ENCODE measurements around the gene PTPN14. TPM values are rescaled to one million over a fixed set of nuclear protein-coding genes. Genes with fewer than 3 reads are reported as not detected.

Gene PTPN14
- polyA plus RNA-seq, 1 donor from 2014 or later = 0.08 TPM

DNA sequence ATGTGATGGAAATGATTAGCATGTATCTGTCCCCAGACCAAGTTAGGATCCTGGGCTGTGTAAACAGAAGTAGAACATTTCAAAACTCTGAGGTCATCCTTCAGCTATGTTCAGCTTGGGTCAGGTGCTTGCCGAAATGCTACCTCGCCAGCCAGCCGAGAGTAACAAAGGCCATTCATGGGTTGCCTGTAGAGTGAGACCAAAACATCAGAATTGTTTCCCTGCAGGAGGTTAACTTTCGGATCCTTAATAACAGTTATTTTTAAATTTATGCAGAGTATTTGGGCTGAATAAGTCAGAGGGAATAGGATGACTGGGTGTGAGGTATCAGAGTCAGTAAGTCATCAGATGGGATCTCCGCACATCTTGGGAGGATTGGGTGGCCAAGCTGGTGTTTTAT is 234.8 kb downstream of the PTPN14 start:
- Mint-ChIP-seq H3K27ac (peak overlapping the region in 1 of 3 donors; percentile 80), H3K36me3 (peaks cover 12% of the 10 kb centered on the region)

DNA sequence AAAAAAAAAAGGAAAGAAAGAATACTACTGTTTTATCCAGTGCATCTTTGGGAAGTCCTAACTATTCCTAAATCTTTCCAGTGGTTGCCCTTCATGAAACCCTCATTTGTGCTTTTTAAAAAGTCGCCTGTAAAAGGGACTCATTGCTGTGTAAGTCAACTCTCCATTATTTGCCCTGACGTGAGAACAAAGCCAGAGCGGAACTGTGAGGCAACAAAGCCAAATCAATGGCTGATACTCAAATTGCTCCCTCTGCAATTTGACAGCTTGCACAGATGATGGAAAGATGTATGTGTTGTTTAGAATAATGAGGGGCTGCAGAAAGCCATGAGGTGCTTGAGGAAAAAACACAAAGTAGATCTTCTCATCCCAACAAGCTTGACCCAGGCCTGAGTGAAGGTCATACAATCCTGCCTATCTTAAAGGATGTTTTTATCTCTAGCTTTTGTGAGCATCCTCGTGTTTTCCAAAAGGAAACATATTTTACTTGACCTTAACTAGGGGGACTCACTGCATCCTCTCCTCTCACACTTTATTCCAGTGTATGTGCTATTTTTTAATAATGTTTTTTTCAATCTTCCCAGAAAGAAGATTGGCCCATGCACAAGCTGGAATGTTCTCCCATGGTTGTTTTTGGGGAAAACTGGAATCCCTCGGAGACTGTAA is 237.1 kb downstream of the PTPN14 start:
- Mint-ChIP-seq H3K4me1 (peaks cover 0 to 5% (median 4%) of the 10 kb centered on the region in 3 donors), H3K4me3 (no peak overlapping the region), H3K27ac (no peak overlapping the region), H3K36me3 (peaks cover 7% of the 10 kb centered on the region), H3K9me3 (no peaks in the 10 kb centered on the region), H3K27me3 (no peaks in the 10 kb centered on the region)

More for the DNA sequence above, 234.8 kb downstream of the PTPN14 start:
- H3K27me3 Mint-ChIP-seq = no peaks in the 10 kb centered on the region
- H3K4me1 Mint-ChIP-seq = peaks cover 0 to 2% (median 1%) of the 10 kb centered on the region in 3 donors
- H3K9me3 Mint-ChIP-seq = no peaks in the 10 kb centered on the region
- no peak overlapping the region for H3K4me3 Mint-ChIP-seq

GRCh38 chr1:214312530-214313051 is 238.8 kb downstream of the PTPN14 start:
- Mint-ChIP-seq H3K4me1 (peaks cover 1 to 5% (median 4%) of the 10 kb centered on the region in 3 donors), H3K9me3 (no peaks in the 10 kb centered on the region), H3K27ac (no peak overlapping the region), H3K4me3 (no peak overlapping the region), H3K36me3 (peaks cover 2% of the 10 kb centered on the region), H3K27me3 (no peaks in the 10 kb centered on the region)

- peaks cover 1 to 5% (median 4%) of the 10 kb centered on the region in 3 donors for H3K4me1 Mint-ChIP-seq
- H3K9me3 Mint-ChIP-seq = no peaks in the 10 kb centered on the region
- no peak overlapping the region for H3K27ac Mint-ChIP-seq
- no peaks in the 10 kb centered on the region for H3K27me3 Mint-ChIP-seq
- no peak overlapping the region for H3K4me3 Mint-ChIP-seq
- H3K36me3 Mint-ChIP-seq = peaks cover 2% of the 10 kb centered on the region
Observed at GRCh38 chr1:214310777-214311690, 240.4 kb downstream of the PTPN14 start.

DNA sequence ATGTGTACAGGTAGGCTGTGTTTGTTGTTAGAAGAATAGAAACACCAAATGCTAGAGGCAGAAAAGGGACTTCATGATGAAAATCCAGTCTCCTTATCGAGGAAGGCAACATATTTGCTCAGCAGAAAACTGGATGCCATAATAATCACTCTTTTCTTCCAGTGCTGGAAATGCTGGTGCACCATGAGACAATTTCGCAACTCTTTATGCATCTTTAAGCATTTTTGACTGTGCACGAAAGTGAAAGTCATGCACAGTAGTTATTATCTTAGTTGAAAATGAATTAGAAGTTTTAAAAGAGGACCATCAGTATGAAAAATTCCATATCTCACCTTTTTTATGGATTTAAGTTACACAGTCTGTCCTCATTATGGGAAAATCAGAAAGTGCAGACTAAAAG is 241.4 kb downstream of the PTPN14 start:
- Mint-ChIP-seq H3K4me1 (peaks cover 1 to 5% (median 4%) of the 10 kb centered on the region in 3 donors), H3K36me3 (peaks cover 2% of the 10 kb centered on the region), H3K27ac (no peak overlapping the region), H3K27me3 (no peaks in the 10 kb centered on the region), H3K9me3 (no peaks in the 10 kb centered on the region), H3K4me3 (no peak overlapping the region)

DNA sequence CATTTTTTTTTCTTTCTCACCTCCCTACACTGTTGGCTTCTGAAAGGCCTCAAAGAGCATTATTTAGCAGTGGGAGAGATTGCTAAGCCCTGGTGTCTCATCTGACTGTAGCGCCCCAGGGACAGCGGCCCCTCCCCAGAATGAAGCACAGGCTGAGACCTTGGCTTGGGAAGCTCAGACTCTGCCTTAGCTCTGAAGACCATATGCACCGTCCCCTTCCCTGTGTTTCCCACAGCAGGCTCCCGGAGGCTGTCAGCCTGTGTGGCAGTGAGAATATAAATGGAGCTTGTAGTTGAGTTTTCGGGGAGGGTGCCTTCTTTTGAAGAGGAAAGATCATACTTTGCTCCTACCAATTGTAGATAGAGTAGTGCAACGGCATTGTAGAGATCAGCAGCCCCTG is 245.1 kb downstream of the PTPN14 start:
- no peaks in the 10 kb centered on the region for H3K27me3 Mint-ChIP-seq
- peaks cover 5 to 10% (median 8%) of the 10 kb centered on the region in 3 donors for H3K4me1 Mint-ChIP-seq
- H3K36me3 Mint-ChIP-seq = no peaks in the 10 kb centered on the region
- no peak overlapping the region for H3K27ac Mint-ChIP-seq
- no peak overlapping the region for H3K4me3 Mint-ChIP-seq
- H3K9me3 Mint-ChIP-seq = no peaks in the 10 kb centered on the region

DNA sequence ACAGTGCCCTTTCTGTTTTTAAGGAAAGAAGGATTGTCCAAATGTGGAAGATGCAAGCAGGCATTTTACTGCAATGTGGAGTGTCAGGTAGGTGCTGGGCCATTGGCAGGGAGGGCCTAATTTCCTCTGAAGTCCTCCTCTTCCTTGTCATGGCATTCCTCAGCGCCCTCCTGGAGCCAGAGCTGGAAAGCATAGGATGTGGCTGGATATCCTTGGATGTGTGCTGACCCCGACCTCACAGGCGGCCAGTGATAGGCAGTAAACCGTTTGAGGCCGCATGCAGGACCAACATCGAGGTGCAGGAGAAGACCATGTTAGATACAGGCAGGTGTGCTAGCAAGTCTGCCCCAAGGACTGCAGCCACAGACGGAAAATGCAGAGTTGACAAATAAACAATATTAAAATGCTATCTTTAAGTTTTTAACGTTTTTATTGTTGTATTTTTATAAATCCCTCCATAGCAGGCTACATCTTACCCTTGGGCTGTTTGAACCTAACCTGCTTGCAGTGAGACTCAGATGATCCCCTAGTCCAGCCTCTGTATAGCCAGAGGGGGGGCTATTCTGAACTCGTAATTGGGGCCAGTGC is 246.1 kb downstream of the PTPN14 start:
- no peaks in the 10 kb centered on the region for H3K36me3 Mint-ChIP-seq
- H3K27ac Mint-ChIP-seq = peak overlapping the region in 1 of 3 donors; percentile 57
- H3K9me3 Mint-ChIP-seq = no peaks in the 10 kb centered on the region
- peaks cover 3 to 6% (median 5%) of the 10 kb centered on the region in 3 donors for H3K4me1 Mint-ChIP-seq
- no peaks in the 10 kb centered on the region for H3K27me3 Mint-ChIP-seq
- H3K4me3 Mint-ChIP-seq = no peak overlapping the region

DNA sequence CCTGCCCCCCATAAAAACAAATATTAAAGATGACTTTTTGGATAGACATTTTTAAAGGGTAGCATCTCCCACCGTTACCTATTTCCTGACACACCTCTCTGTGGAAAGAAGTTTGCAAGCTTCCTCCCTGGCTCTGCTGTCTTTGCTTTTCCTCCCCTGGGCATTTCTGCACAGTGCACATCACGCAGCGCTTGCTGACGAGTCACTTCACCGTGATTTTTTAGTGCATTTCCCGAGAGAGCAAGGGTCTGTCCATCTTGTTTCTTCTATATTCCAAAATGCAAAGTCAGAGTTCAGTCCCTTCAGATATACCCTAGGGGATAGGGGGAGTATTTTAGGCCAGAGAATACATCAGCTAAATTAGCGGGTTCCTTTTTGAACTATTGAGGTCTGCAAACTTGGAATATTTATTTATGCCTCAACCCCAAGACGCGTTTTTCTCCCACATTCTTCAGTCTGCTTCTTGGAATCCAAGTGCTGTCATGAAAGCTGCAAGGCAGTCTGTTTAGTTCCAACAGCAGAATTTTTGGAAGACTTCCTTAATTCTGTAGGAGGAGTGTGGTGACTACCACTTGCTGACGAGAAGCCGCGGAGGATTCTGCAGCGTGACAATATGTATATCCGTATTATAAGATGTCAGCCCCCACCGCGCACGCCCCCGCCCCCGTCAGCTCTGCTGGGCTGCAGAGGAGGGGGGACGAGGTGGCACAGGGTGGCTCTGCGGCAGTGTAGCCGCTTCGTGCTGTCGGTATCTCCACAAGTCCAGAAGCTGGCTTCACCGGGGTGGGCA is 248.1 kb downstream of the PTPN14 start:
- Mint-ChIP-seq H3K36me3 (no peaks in the 10 kb centered on the region), H3K27me3 (no peaks in the 10 kb centered on the region), H3K4me3 (no peak overlapping the region)

GRCh38 chr1:214301526-214301925 is 249.9 kb downstream of the PTPN14 start:
- Mint-ChIP-seq H3K36me3 (no peaks in the 10 kb centered on the region), H3K27me3 (no peaks in the 10 kb centered on the region), H3K27ac (no peak overlapping the region), H3K9me3 (no peaks in the 10 kb centered on the region), H3K4me1 (peaks cover 3 to 6% (median 4%) of the 10 kb centered on the region in 3 donors), H3K4me3 (no peak overlapping the region)

More for the DNA sequence above, 248.1 kb downstream of the PTPN14 start:
- Mint-ChIP-seq H3K4me1 (peaks cover 3 to 6% (median 5%) of the 10 kb centered on the region in 3 donors), H3K9me3 (no peaks in the 10 kb centered on the region), H3K27ac (peak overlapping the region in 1 of 3 donors; percentile 50)

GRCh38 chr1:214300149-214300780 is 251.1 kb downstream of the PTPN14 start:
- peaks cover 3 to 8% (median 4%) of the 10 kb centered on the region in 3 donors for H3K4me1 Mint-ChIP-seq
- no peak overlapping the region for H3K27ac Mint-ChIP-seq

More at GRCh38 chr1:214300149-214300780, 251.1 kb downstream of the PTPN14 start:
- H3K36me3 Mint-ChIP-seq = no peaks in the 10 kb centered on the region
- no peak overlapping the region for H3K4me3 Mint-ChIP-seq
- no peaks in the 10 kb centered on the region for H3K9me3 Mint-ChIP-seq
- no peaks in the 10 kb centered on the region for H3K27me3 Mint-ChIP-seq

Other genes with a start within 250 kb of the PTPN14 start
- gene CENPF, start 51.6 kb upstream of the PTPN14 start, polyA plus RNA-seq = 0.29 TPM

All from IgD-negative memory B cell (primary cell).